Gastroesophageal sphincter (tissue), 3 donors: ENCODE results near the gene MRPL37.

Source experiments
- CTCF ChIP-seq, 4 experiments: fragments of 200-600 bp in 2 of 4; fragments of 450-650 bp in 2 of 4; sonication (generic) in 1 of 4; IDR thresholded peaks; one replicate each; pipeline ENCODE4 v1.5.1; 2017 to 2019; ENCODE audit warnings: antibody characterized with exemption in 4 of 4, mild to moderate bottlenecking in 2 of 4, moderate library complexity in 2 of 4
- EP300 ChIP-seq: sonication (generic); formaldehyde crosslinking; IDR thresholded peaks from one replicate; pipeline ENCODE4 v1.6.1; 2017; ENCODE audit warnings: antibody characterized with exemption, mild to moderate bottlenecking
- POLR2A ChIP-seq, 2 donors: fragments of 450-650 bp; IDR thresholded peaks; one replicate each; pipeline ENCODE4 v1.6.1; 2017; ENCODE audit warnings: antibody characterized with exemption in 2 of 2, mild to moderate bottlenecking in 2 of 2, moderate library complexity in 1 of 2

- no peak for TF ChIP-seq CTCF (IDR thresholded peaks at IDR 0.05)
- no peak for TF ChIP-seq EP300
- no peak for TF ChIP-seq POLR2A (IDR thresholded peaks at IDR 0.05)
These were observed 28.7 kb downstream of the MRPL37 start for GRCh38 chr1:54228638-54229079.
